HUES64 (cell line): ENCODE results near the gene TBX4. TPM values are rescaled to one million over a fixed set of nuclear protein-coding genes. Genes with fewer than 3 reads are reported as not detected.

Source experiments
- H3K27ac ChIP-seq: 2 replicates; pipeline ENCODE4 v1.7.0; 2013; ENCODE audit warnings: low read depth, low read length, inconsistent platforms
- H3K27me3 ChIP-seq: 2 replicates; pipeline ENCODE4 v1.6.1; 2013; ENCODE audit warnings: mild to moderate bottlenecking, low read length; ENCODE audit not compliant: insufficient read depth
- H3K36me3 ChIP-seq: 2 replicates; pipeline ENCODE4 v1.6.1; 2013; ENCODE audit warnings: mild to moderate bottlenecking, low read length; ENCODE audit not compliant: insufficient read depth
- H3K4me1 ChIP-seq: 2 replicates; pipeline ENCODE4 v1.6.1; 2013; ENCODE audit warnings: mild to moderate bottlenecking, low read length, moderate library complexity; ENCODE audit not compliant: insufficient read depth
- H3K4me3 ChIP-seq: 2 replicates; pipeline ENCODE4 v1.5.1; 2013; ENCODE audit warnings: mild to moderate bottlenecking, low read length, moderate library complexity
- H3K9ac ChIP-seq: 2 replicates; pipeline ENCODE4 v1.6.1; 2013; ENCODE audit warnings: mild to moderate bottlenecking, low read depth, low read length
- H3K9me3 ChIP-seq: 2 replicates; pipeline ENCODE4 v1.6.1; 2013; ENCODE audit warnings: low read depth, low read length; ENCODE audit not compliant: insufficient read depth
- WGBS: fragments of 150-250, 120-280 bp; methylation state at CpG from one replicate; pipeline ENCODE4 v1.1.7; 2013; ENCODE audit warnings: missing lambda C conversion rate; 5-methylcytosine and 5-hydroxymethylcytosine counted together
- polyA plus RNA-seq, 2 experiments: library from polyadenylated mRNA; stranded (reverse); fragments of 50-300 nt; gene quantifications; one replicate each; pipeline ENCODE4 v1.2.3, GENCODE V29; 2013

The TBX4 gene
- polyA plus RNA-seq (2013, experiment 1 of 2): 0.05 TPM
- polyA plus RNA-seq (2013, experiment 2 of 2): 0.44 TPM

- Histone ChIP-seq H3K4me3 (peak within 1 kb of the TSS; percentile 46), H3K9ac (no peak within 1 kb of the TSS)
- 1% methylated on average over 56 of the region's 59 CpGs for WGBS
These were observed at the start of gene TBX4 for GRCh38 chr17:61452301-61453290. Gene TBX4, plus strand, starts transcription at chr17:61452422. Its CDS starts 4,069 bp downstream, at chr17:61456491.

GRCh38 chr17:61402978-61403800 lies 49.0 kb upstream of the TBX4 start:
- Histone ChIP-seq H3K4me3 (0 out of 2 replicates have a peak overlapping the region, but pooled peaks have one; percentile 18), H3K9ac (no peak overlapping the region), H3K27me3 (peaks cover 100% of the 10 kb centered on the region), H3K36me3 (no peaks in the 10 kb centered on the region), H3K4me1 (peaks cover 8% of the 10 kb centered on the region), H3K9me3 (no peaks in the 10 kb centered on the region), H3K27ac (no peak overlapping the region)
- WGBS: 1% methylated on average over 55 of the region's 55 CpGs

More at GRCh38 chr17:61452301-61453290, at the start of gene TBX4:
- H3K9me3 ChIP-seq: no peaks in the 10 kb centered on the region
- no peaks in the 10 kb centered on the region for H3K4me1 ChIP-seq
- peaks cover 100% of the 10 kb centered on the region for H3K27me3 ChIP-seq
- H3K36me3 ChIP-seq: no peaks in the 10 kb centered on the region
- H3K27ac ChIP-seq: no peak within 1 kb of the TSS

- 4% methylated on average over 66 of the region's 66 CpGs for WGBS
- Histone ChIP-seq H3K4me1 (peaks cover 8% of the 10 kb centered on the region), H3K27me3 (peaks cover 100% of the 10 kb centered on the region), H3K4me3 (peak overlapping the region; percentile 11; the same call in 1 of the 2 replicates), H3K36me3 (no peaks in the 10 kb centered on the region), H3K9ac (no peak overlapping the region), H3K27ac (no peak overlapping the region), H3K9me3 (no peaks in the 10 kb centered on the region)
These were observed 48.2 kb upstream of the TBX4 start for GRCh38 chr17:61403801-61404662.

- H3K9ac ChIP-seq: no peak overlapping the region
These were observed 47.6 kb upstream of the TBX4 start for GRCh38 chr17:61404663-61404912.

GRCh38 chr17:61404913-61405685 lies 47.1 kb upstream of the TBX4 start:
- Histone ChIP-seq H3K36me3 (no peaks in the 10 kb centered on the region), H3K4me1 (peaks cover 8% of the 10 kb centered on the region), H3K4me3 (0 out of 2 replicates have a peak overlapping the region, but pooled peaks have one; percentile 11), H3K27me3 (peaks cover 100% of the 10 kb centered on the region), H3K27ac (no peak overlapping the region), H3K9me3 (no peaks in the 10 kb centered on the region), H3K9ac (no peak overlapping the region)
- WGBS: 3% methylated on average over 71 of the region's 71 CpGs

More at GRCh38 chr17:61404663-61404912, 47.6 kb upstream of the TBX4 start:
- Histone ChIP-seq H3K27me3 (peaks cover 100% of the 10 kb centered on the region), H3K9me3 (no peaks in the 10 kb centered on the region), H3K4me1 (peaks cover 8% of the 10 kb centered on the region), H3K4me3 (peak overlapping the region; percentile 11; the same call in 1 of the 2 replicates), H3K27ac (no peak overlapping the region), H3K36me3 (no peaks in the 10 kb centered on the region)
- under 1% methylated on average over 25 of the region's 27 CpGs for WGBS

- Histone ChIP-seq H3K9me3 (no peaks in the 10 kb centered on the region), H3K27ac (no peak overlapping the region), H3K27me3 (peaks cover 100% of the 10 kb centered on the region), H3K36me3 (no peaks in the 10 kb centered on the region), H3K9ac (no peak overlapping the region), H3K4me1 (peaks cover 8% of the 10 kb centered on the region), H3K4me3 (no peak overlapping the region)
- WGBS: 17% methylated on average over 37 of the region's 37 CpGs
These were observed 46.3 kb upstream of the TBX4 start for GRCh38 chr17:61405686-61406536.

- no peak overlapping the region for H3K27ac ChIP-seq
- 45% methylated on average over 1 of the region's 1 CpG for WGBS
- no peak overlapping the region for H3K4me3 ChIP-seq
- no peak overlapping the region for H3K9ac ChIP-seq
- no peaks in the 10 kb centered on the region for H3K9me3 ChIP-seq
- H3K27me3 ChIP-seq: peaks cover 100% of the 10 kb centered on the region
- H3K36me3 ChIP-seq: no peaks in the 10 kb centered on the region
- H3K4me1 ChIP-seq: peaks cover 8% of the 10 kb centered on the region; the same call in 1 of the 2 replicates
These were observed 45.7 kb upstream of the TBX4 start for GRCh38 chr17:61406537-61406845.

- 42% methylated on average over 8 of the region's 8 CpGs for WGBS
- peaks cover 100% of the 10 kb centered on the region for H3K27me3 ChIP-seq
- no peak overlapping the region for H3K27ac ChIP-seq
- H3K9me3 ChIP-seq: no peaks in the 10 kb centered on the region
- H3K36me3 ChIP-seq: no peaks in the 10 kb centered on the region
- H3K4me3 ChIP-seq: no peak overlapping the region
- no peak overlapping the region for H3K9ac ChIP-seq
- H3K4me1 ChIP-seq: peaks cover 8% of the 10 kb centered on the region; the same call in 1 of the 2 replicates
These were observed 45.0 kb upstream of the TBX4 start for GRCh38 chr17:61406971-61407911.
